Measurements from ENCODE around the gene BCL2L14. TPM values are rescaled to one million over a fixed set of nuclear protein-coding genes. Genes with fewer than 3 reads are reported as not detected.

The BCL2L14 gene
- total RNA-seq, 5 donors from 2014 or later (not counting 1 experiment from before 2014, with no cell fraction given), result 0.47 to 1.1 (median 0.77) TPM; not detected in 1

DNA sequence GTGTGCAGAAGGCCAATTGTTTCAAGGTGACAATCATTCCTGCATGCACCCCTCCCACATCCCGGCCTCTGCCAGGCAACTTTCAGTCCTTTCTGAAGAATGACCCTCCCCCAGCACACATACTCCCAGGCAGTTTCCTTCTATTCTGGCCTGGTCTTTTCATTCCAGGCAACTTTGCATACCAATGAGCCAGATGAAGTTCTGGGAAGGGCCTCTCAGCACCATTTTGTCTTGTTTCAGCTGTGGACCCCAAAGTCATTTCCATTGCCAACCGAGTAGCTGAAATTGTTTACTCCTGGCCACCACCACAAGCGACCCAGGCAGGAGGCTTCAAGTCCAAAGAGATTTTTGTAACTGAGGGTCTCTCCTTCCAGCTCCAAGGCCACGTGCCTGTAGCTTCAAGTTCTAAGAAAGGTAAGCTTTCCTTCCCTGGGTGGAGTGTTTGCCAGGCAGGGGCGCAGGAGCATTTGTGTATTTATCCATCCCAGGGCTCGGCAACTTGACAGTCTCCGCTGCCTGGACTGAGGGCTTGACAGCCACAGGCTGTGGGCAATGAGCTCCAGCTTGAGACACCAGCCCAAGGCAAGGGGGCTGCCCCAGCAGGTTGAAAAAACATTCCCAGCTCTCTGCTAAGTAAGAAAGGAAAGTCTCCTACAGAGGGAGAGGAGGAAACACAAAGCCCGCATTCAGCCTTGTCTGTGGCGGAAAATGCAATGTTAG lies 16.4 kb downstream of the BCL2L14 start:
- peaks cover 0 to 5% of the 10 kb centered on the region in 2 experiments for H3K27me3 ChIP-seq (replicated peaks in 1 of 2; ENCODE audit: control insufficient read depth in 2 of 2, extremely low read depth in 1 of 2, insufficient read depth in 2 of 2, low read length in 1 of 2)
- H3K36me3 ChIP-seq (ENCODE audit: control insufficient read depth in 2 of 2, extremely low read depth in 1 of 2, insufficient read depth in 1 of 2, low read length in 1 of 2), result no peaks in the 10 kb centered on the region
- no peak overlapping the region for H3K4me3 ChIP-seq (ENCODE audit: control insufficient read depth in 1 of 2, extremely low read depth in 1 of 2, low read length in 1 of 2)
- H3K4me1 Mint-ChIP-seq, result no peaks in the 10 kb centered on the region
- no peak overlapping the region for H3K27ac ChIP-seq (ENCODE audit: low read length)
- no peaks in the 10 kb centered on the region for H3K4me1 ChIP-seq (ENCODE audit: control insufficient read depth in 1 of 2, extremely low read depth in 1 of 2, insufficient read depth in 2 of 2, low read length in 2 of 2)
- no peaks in the 10 kb centered on the region for H3K9me3 ChIP-seq
- H3K36me3 Mint-ChIP-seq, result no peaks in the 10 kb centered on the region
- CTCF ChIA-PET, result no interaction called here
- DNase-seq (no peak), ATAC-seq (replicated peaks in 1 of 4) (no peak)
- H3K9me3 Mint-ChIP-seq, result no peaks in the 10 kb centered on the region
- 96% methylated on average over 6 of the region's 9 CpGs for WGBS (ENCODE audit: insufficient coverage)
- H3K27ac Mint-ChIP-seq, result no peak overlapping the region
- POLR2A ChIA-PET, result interaction anchor here in 1 of 2 donors (0.5 kb wide), 1 partner anchor 26 kb away, joined by 4 read pairs; no protein-coding TSS in a partner anchor
- H3K4me3 Mint-ChIP-seq, result no peak overlapping the region
- peaks cover 0 to 2% of the 10 kb centered on the region in 2 donors for H3K27me3 Mint-ChIP-seq

DNA sequence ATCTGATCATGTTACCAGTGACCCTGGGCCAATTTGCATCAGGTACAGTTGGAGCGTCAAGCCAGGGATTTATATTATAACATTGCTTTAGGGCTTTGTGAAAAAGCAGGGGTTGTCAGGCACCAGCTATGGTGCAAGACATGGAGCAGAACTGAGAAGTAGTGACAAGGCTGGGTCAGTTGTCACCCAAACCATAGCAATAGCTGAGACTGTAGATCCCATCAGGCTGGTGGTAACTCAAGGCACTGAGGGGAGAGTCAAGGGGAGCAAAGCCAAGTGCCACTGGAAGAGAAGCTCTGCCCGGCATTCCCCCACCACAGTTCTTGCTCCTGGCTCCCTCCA lies 16.9 kb downstream of the BCL2L14 start:
- H3K36me3 Mint-ChIP-seq, result no peaks in the 10 kb centered on the region
- CTCF ChIA-PET, result interaction anchor here in 1 of 2 donors (0.7 kb wide), 1 partner anchor 29 kb away, joined by 3 read pairs; no protein-coding TSS in a partner anchor
- H3K4me1 Mint-ChIP-seq, result no peaks in the 10 kb centered on the region
- WGBS (ENCODE audit: insufficient coverage), result 100% methylated on average over 1 of the region's 2 CpGs
- Histone ChIP-seq H3K27ac (ENCODE audit: low read length) (no peak overlapping the region), H3K4me1 (ENCODE audit: control insufficient read depth in 1 of 2, extremely low read depth in 1 of 2, insufficient read depth in 2 of 2, low read length in 2 of 2) (no peaks in the 10 kb centered on the region), H3K36me3 (ENCODE audit: control insufficient read depth in 2 of 2, extremely low read depth in 1 of 2, insufficient read depth in 1 of 2, low read length in 1 of 2) (no peaks in the 10 kb centered on the region), H3K27me3 (replicated peaks in 1 of 2; ENCODE audit: control insufficient read depth in 2 of 2, extremely low read depth in 1 of 2, insufficient read depth in 2 of 2, low read length in 1 of 2) (peaks cover 0 to 10% of the 10 kb centered on the region in 2 experiments), H3K9me3 (no peaks in the 10 kb centered on the region), H3K4me3 (ENCODE audit: control insufficient read depth in 1 of 2, extremely low read depth in 1 of 2, low read length in 1 of 2) (no peak overlapping the region)
- no peaks in the 10 kb centered on the region for H3K9me3 Mint-ChIP-seq
- ATAC-seq (replicated peaks in 1 of 4) (no peak), DNase-seq (no peak)
- no peak overlapping the region for H3K27ac Mint-ChIP-seq
- POLR2A ChIA-PET, result interaction anchor here in 1 of 2 donors (0.5 kb wide), 1 partner anchor 25 kb away, joined by 4 read pairs; no protein-coding TSS in a partner anchor
- H3K4me3 Mint-ChIP-seq, result no peak overlapping the region
- H3K27me3 Mint-ChIP-seq, result peaks cover 0 to 2% of the 10 kb centered on the region in 2 donors

DNA sequence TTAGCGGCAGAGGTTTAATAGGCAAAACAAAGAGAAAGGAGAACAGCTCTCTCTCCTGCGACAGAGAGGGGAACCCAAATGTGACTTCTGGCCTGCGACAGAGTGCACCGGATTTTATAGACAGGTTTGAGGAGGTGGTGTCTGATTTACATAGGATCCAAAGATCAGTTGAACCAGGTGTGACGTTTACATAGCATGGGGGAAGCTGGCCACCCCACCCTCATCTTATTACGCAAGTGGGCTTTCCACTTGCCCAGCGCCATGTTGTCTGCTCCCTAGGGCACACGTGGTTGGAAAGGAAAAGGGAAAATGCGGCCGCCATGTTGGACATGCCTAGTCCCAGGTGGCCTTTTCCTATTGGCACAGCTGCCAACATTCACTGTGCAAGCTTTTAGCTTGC lies 17.4 kb downstream of the BCL2L14 start:
- Mint-ChIP-seq H3K27ac (no peak overlapping the region), H3K27me3 (peaks cover 0 to 2% of the 10 kb centered on the region in 2 donors), H3K9me3 (no peaks in the 10 kb centered on the region), H3K4me3 (no peak overlapping the region), H3K36me3 (no peaks in the 10 kb centered on the region), H3K4me1 (no peaks in the 10 kb centered on the region)
- Histone ChIP-seq H3K36me3 (ENCODE audit: control insufficient read depth in 2 of 2, extremely low read depth in 1 of 2, insufficient read depth in 1 of 2, low read length in 1 of 2) (no peaks in the 10 kb centered on the region), H3K27ac (ENCODE audit: low read length) (no peak overlapping the region), H3K4me3 (ENCODE audit: control insufficient read depth in 1 of 2, extremely low read depth in 1 of 2, low read length in 1 of 2) (no peak overlapping the region), H3K4me1 (ENCODE audit: control insufficient read depth in 1 of 2, extremely low read depth in 1 of 2, insufficient read depth in 2 of 2, low read length in 2 of 2) (no peaks in the 10 kb centered on the region), H3K27me3 (replicated peaks in 1 of 2; ENCODE audit: control insufficient read depth in 2 of 2, extremely low read depth in 1 of 2, insufficient read depth in 2 of 2, low read length in 1 of 2) (peaks cover 0 to 10% of the 10 kb centered on the region in 2 experiments), H3K9me3 (no peaks in the 10 kb centered on the region)
- ChIA-PET POLR2A (no interaction called here), CTCF (interaction anchor here in 1 of 2 donors (0.6 to 0.7 kb wide), 2 partner anchors 28 to 1171 kb away, joined by 3 to 6 read pairs; no protein-coding TSS in a partner anchor)
- ATAC-seq (replicated peaks in 1 of 4) (no peak), DNase-seq (no peak)
- WGBS (ENCODE audit: insufficient coverage), result 86% methylated on average over 5 of the region's 10 CpGs

DNA sequence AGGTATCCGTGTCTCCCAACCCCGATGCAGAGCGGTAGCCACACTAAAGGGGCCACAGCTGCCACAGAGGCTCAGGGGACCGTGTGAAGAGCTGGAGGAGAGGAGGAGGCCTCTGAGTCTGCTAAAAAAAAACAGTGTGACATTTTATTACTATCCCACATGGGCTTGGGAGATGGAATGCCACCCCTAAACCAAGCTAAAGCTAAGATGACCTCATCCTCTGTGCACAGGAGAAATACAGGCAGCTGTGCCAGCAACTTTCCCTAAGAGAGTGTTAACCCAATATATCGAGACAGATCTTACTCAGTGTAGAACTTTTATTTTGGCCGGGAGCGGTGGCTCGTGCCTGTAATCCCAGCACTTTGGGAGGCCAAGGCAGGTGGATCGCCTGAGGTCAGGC lies 18.0 kb downstream of the BCL2L14 start:
- no peak overlapping the region for H3K4me3 ChIP-seq (ENCODE audit: control insufficient read depth in 1 of 2, extremely low read depth in 1 of 2, low read length in 1 of 2)
- H3K27me3 ChIP-seq (replicated peaks in 1 of 2; ENCODE audit: control insufficient read depth in 2 of 2, extremely low read depth in 1 of 2, insufficient read depth in 2 of 2, low read length in 1 of 2), result peaks cover 0 to 13% of the 10 kb centered on the region in 2 experiments
- Mint-ChIP-seq H3K27me3 (peaks cover 0 to 2% of the 10 kb centered on the region in 2 donors), H3K4me3 (no peak overlapping the region), H3K27ac (no peak overlapping the region), H3K36me3 (no peaks in the 10 kb centered on the region), H3K9me3 (no peaks in the 10 kb centered on the region), H3K4me1 (no peaks in the 10 kb centered on the region)
- H3K36me3 ChIP-seq (ENCODE audit: control insufficient read depth in 2 of 2, extremely low read depth in 1 of 2, insufficient read depth in 1 of 2, low read length in 1 of 2), result no peaks in the 10 kb centered on the region
- no peaks in the 10 kb centered on the region for H3K9me3 ChIP-seq
- WGBS (ENCODE audit: insufficient coverage), result 100% methylated on average over 2 of the region's 9 CpGs
- no peak for DNase-seq
- ChIA-PET POLR2A (no interaction called here), CTCF (no interaction called here)
- no peak overlapping the region for H3K27ac ChIP-seq (ENCODE audit: low read length)
- no peak for ATAC-seq (replicated peaks in 1 of 4)
- no peaks in the 10 kb centered on the region for H3K4me1 ChIP-seq (ENCODE audit: control insufficient read depth in 1 of 2, extremely low read depth in 1 of 2, insufficient read depth in 2 of 2, low read length in 2 of 2)

DNA sequence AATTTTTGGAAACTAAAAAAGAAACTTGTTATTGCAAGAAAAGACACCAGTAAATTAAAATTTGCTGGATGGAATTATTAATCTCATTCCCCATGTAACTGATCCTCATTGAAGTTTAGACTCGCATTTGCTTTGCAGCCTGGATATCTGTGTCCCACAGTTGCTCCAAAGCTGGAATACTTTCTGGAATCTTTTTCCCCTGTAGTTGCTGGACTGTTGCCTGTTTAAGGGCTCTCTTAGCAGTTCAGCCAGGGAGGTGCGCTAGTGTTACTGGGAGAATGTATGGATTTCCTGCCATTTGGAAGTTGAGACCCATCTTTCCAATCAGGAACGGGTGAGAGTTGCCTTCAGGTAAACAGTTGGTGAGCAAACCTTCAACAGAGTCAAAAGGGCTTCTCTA lies 20.3 kb downstream of the BCL2L14 start:
- POLR2A ChIA-PET, result no interaction called here
- no peak for ATAC-seq (replicated peaks in 1 of 4)
- H3K36me3 Mint-ChIP-seq, result no peaks in the 10 kb centered on the region

GRCh38 chr12:12091977-12092663 lies 21.4 kb downstream of the BCL2L14 start:
- no peak overlapping the region for H3K27ac ChIP-seq (ENCODE audit: low read length)
- no peaks in the 10 kb centered on the region for H3K9me3 ChIP-seq
- DNase-seq (no peak), ATAC-seq (replicated peaks in 1 of 4) (no peak)
- no peak overlapping the region for H3K27ac Mint-ChIP-seq
- H3K4me1 Mint-ChIP-seq, result no peaks in the 10 kb centered on the region
- H3K27me3 ChIP-seq (replicated peaks in 1 of 2; ENCODE audit: control insufficient read depth in 2 of 2, extremely low read depth in 1 of 2, insufficient read depth in 2 of 2, low read length in 1 of 2), result peaks cover 0 to 13% of the 10 kb centered on the region in 2 experiments
- no peak overlapping the region for H3K4me3 ChIP-seq (ENCODE audit: control insufficient read depth in 1 of 2, extremely low read depth in 1 of 2, low read length in 1 of 2)
- ChIA-PET CTCF (no interaction called here), POLR2A (no interaction called here)
- no peaks in the 10 kb centered on the region for H3K4me1 ChIP-seq (ENCODE audit: control insufficient read depth in 1 of 2, extremely low read depth in 1 of 2, insufficient read depth in 2 of 2, low read length in 2 of 2)
- no peaks in the 10 kb centered on the region for H3K36me3 Mint-ChIP-seq
- WGBS (ENCODE audit: insufficient coverage), result 60% methylated on average over 3 of the region's 14 CpGs
- no peaks in the 10 kb centered on the region for H3K9me3 Mint-ChIP-seq
- H3K36me3 ChIP-seq (ENCODE audit: control insufficient read depth in 2 of 2, extremely low read depth in 1 of 2, insufficient read depth in 1 of 2, low read length in 1 of 2), result no peaks in the 10 kb centered on the region
- H3K4me3 Mint-ChIP-seq, result no peak overlapping the region
- peaks cover 0 to 2% of the 10 kb centered on the region in 2 donors for H3K27me3 Mint-ChIP-seq

More for the DNA sequence above, 20.3 kb downstream of the BCL2L14 start:
- no peak overlapping the region for H3K4me3 ChIP-seq (ENCODE audit: control insufficient read depth in 1 of 2, extremely low read depth in 1 of 2, low read length in 1 of 2)
- no peaks in the 10 kb centered on the region for H3K9me3 ChIP-seq
- Mint-ChIP-seq H3K27me3 (peaks cover 0 to 2% of the 10 kb centered on the region in 2 donors), H3K27ac (no peak overlapping the region), H3K4me3 (no peak overlapping the region), H3K9me3 (no peaks in the 10 kb centered on the region), H3K4me1 (no peaks in the 10 kb centered on the region)
- no peaks in the 10 kb centered on the region for H3K36me3 ChIP-seq (ENCODE audit: control insufficient read depth in 2 of 2, extremely low read depth in 1 of 2, insufficient read depth in 1 of 2, low read length in 1 of 2)
- WGBS (ENCODE audit: insufficient coverage), result 100% methylated on average over 1 of the region's 3 CpGs
- CTCF ChIA-PET, result interaction anchor here in 1 of 2 donors (0.7 kb wide), 1 partner anchor 243 kb away, joined by 3 read pairs; no protein-coding TSS in a partner anchor
- peaks cover 0 to 13% of the 10 kb centered on the region in 2 experiments for H3K27me3 ChIP-seq (replicated peaks in 1 of 2; ENCODE audit: control insufficient read depth in 2 of 2, extremely low read depth in 1 of 2, insufficient read depth in 2 of 2, low read length in 1 of 2)
- H3K27ac ChIP-seq (ENCODE audit: low read length), result no peak overlapping the region
- no peak for DNase-seq
- H3K4me1 ChIP-seq (ENCODE audit: control insufficient read depth in 1 of 2, extremely low read depth in 1 of 2, insufficient read depth in 2 of 2, low read length in 2 of 2), result no peaks in the 10 kb centered on the region
